T-helper 9 cell (primary cell): ENCODE data around the gene NIT1.
A peak's percentile ranks its signal among the peaks of the same experiment; 100 is the strongest.

Experiments
- DNase-seq: peaks from one replicate; pipeline ENCODE4 v3.0.0-alpha.2; 2020

Gene NIT1

DNA sequence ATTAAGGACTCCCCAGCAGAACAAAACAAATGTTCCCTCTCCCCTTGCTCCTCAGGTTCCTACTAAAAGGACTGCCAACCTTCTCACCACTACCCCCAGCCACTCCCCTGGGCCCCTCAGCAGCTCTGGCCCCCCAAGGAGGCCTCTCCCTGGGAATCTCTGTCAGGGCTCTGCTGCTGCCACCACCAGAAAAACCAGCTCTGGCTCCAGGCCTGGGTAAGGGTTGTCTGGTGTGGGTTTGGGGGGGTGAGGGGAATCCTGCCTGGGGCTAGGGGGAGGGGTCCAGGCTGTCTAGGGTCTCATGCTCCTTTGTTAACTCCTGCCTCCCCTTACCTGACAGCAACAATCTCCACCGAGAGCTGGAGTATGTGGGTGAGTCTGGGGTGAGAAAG is 33.3 kb upstream of the NIT1 start:
- no peak for DNase-seq

GRCh38 chr1:161085165-161085564 is 32.7 kb upstream of the NIT1 start:
- DNase-seq, result no peak

GRCh38 chr1:161086457-161086856 is 31.4 kb upstream of the NIT1 start:
- no peak for DNase-seq

GRCh38 chr1:161088587-161089110 is 29.3 kb upstream of the NIT1 start:
- DNase-seq, result no peak

DNA sequence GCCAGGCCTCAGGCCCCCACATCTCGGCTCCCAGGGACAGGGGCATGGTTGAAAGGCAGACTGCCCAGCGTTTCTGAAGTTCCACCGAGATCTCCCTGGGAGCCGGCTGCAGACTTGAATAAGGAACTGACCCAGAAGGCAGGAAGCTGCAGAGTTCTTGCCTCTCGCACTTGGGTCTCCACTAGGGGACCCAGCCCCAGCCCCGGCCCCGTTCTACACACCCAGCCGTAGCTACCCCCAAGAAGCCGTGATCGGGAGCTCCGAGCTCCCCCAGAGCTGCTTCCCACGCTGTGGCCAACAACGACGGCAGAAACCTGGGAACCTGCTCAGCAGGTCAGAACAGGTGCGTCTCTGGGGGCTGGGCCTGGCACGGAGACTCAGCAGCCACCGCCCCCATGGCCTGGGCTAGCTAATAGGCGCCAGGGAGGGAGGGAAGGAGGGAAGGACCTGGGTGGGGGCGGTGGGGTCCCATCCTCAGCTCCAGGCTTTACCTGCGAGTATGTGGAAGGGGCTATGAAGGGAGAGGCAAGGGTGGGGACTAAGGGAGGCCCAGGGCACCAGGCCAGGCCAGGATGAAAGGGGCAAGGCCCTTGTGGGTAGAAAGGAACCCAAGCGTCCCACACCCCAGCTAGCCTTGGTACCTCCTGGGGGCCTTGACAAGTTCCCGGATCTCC is 28.5 kb upstream of the NIT1 start, which contains the start of gene NECTIN4:
TSS of gene NECTIN4 (minus strand) at position 308 of the 674 bp plus-strand sequence. CDS start at position 46, 262 bp downstream.
- no peak for DNase-seq

DNA sequence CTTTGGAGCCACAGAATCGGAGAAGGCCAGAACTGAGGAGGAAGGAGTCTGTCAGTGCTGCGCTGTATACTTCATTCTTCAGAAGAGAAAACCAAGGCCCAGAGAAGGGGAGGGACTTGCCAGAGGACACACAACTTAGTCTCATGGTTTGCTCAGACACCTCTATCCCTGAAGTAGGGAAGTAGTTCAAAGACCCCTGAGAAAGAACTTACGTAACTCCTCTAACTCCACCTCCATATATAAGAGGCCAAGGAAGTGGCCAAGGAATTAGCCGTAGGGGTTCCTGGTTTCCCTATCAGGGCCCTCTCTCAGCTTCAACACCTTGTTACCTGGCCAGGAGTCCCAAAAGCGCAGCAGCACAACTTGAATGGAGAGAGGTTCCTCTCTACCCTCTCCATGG is 28.0 kb upstream of the NIT1 start:
- no peak for DNase-seq

DNA sequence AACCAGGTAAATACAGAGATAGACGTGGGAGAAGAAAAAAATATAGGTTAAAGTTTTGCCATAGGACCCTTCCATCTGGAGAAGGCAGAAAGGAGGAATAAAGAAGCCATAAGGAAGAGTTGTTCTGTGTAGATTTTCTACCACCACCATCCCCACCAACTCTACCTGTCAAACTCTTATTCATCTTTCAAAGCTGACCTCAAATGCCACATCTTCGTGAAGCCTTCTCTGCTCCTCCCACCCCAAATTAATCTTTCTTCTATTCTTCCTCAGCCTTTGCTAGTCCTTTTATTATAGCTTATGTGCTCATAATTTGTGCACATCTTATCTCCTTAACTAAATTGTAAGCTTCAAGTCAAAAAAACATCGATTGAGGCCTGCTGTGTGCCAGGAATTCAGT is 27.3 kb upstream of the NIT1 start:
- no peak for DNase-seq

DNA sequence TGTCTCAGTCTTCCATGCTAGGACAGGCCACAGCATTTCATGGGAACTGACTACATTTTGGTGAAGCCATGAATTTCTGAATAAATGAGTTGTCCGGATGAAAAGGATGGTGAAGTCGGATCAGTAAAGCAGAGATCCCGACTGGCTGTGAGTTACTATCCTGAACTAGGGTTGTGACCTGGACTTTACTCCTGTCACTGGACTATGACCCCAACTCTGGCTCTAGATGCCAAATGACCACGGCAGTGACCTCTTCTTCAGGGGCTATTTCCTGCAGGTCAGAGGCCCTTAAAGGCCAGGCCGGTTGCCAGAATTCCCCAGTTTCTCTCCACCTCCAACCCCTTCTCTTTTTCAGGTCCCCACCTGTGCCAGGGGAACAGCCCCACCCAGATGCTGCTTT is 26.8 kb upstream of the NIT1 start:
- no peak for DNase-seq

GRCh38 chr1:161091796-161092507 is 26.0 kb upstream of the NIT1 start:
- DNase-seq, result no peak

DNA sequence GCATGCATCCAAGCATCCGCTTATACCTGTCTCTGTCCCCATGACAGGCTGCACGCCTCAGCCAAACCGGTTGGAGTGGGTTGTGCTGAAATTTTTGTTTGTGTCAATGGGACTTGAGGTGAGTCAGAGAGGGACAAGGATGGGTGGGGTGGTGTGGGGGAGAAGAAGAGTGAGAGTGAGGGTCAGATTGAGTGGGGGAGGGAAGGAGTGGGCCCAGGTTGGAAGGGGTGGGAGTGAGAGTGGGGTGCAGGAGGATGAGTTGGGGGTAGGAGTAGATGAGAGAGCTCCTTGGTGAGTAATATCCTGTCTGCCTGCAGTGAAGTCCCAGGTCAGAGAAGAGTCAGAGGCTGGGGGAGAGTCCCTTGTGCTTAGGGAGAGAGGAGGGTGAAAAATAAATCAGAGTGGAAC is 25.3 kb upstream of the NIT1 start:
- DNase-seq, result no peak

GRCh38 chr1:161094481-161094880 is 23.4 kb upstream of the NIT1 start:
- no peak for DNase-seq

DNA sequence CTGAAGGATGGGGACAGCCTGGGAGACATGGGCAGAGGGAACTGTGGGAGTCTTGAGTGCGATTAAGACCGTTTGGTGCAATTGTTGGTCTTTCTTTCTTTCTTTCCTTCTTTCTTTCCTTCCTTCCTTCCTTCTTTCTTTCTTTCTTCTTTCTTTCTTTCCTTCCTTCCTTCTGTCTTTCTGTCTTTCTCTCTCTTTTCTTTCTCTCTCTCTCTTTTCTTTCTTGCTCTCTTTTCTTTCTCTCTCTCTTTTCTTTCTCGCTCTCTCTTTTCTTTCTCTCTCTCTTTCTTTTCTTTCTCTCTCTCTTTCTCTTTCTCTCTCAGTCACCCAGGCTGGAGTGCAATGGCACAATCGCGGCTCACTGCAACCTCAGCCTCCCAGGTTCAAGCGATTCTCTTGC is 22.7 kb upstream of the NIT1 start:
- no peak for DNase-seq

DNA sequence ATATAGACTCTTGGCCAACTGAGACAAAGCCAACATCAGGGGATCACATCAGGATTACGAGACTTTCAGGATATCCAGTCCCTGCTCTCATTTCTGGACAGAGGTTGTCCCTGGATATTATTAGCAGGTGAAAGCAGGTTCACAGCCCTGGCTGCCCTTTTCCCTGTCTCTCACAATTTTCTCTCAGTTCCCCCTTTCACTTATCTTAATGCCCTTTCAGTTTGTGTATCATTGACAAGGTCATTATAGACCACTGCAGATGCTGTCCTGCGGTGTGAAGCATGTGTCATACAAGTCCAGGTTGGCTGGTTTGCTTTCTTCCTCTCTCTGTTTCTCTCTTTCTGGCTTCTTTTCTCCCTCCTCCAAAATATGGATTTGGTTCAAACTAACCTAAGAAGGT is 21.9 kb upstream of the NIT1 start:
- no peak for DNase-seq

- DNase-seq, result no peak
Measured at GRCh38 chr1:161096530-161096929, 21.4 kb upstream of the NIT1 start.

- DNase-seq, result peak; percentile 51
Measured at GRCh38 chr1:161098210-161099068, 19.5 kb upstream of the NIT1 start, which contains the start of gene KLHDC9. KLHDC9 (plus strand) TSS chr1:161098361; CDS start chr1:161098536, 175 bp downstream.

GRCh38 chr1:161099090-161099802 is 18.7 kb upstream of the NIT1 start:
- no peak for DNase-seq

GRCh38 chr1:161100556-161100955 is 17.3 kb upstream of the NIT1 start:
- DNase-seq, result no peak

- DNase-seq, result no peak
Measured at GRCh38 chr1:161106431-161106830, 11.5 kb upstream of the NIT1 start.

GRCh38 chr1:161111117-161111516 is 6.8 kb upstream of the NIT1 start:
- DNase-seq, result no peak

DNA sequence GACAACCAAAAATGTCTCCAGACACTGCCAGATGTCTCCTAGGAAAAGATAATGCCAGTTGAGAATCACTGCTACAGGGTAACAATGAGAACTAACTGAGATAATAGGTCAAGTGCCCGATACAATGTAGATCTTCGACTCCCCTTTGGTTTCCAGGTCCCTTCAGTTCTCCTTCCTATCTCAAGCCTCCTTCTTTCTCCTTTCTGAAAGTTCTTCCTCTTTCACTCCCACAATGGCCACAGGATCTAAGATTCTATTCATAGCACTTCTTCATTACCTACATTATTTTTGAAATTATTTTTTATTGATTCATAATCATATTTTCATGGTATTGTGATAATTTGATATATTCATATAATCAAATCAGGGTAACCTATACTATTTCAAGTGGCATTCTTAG is 6.4 kb upstream of the NIT1 start:
- DNase-seq, result no peak

DNA sequence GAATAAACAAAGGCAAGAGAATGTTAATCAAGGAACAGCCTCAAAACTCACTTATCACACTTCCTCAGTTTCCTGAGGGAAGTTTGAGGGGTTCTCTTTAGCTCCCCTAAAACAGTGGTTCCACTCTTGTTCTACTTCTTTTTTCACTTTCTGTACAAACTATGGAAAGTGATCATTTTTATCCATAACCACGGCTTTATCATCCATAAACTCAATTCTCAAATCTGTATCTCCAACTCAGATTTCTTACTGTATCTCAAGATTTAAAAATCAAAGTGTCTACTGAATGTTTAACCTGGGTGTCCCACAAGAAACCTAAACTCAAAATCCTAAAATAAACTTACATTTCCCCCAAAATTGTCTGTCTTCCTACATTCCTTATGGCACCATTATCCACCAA is 4.0 kb upstream of the NIT1 start:
- DNase-seq, result no peak

DNA sequence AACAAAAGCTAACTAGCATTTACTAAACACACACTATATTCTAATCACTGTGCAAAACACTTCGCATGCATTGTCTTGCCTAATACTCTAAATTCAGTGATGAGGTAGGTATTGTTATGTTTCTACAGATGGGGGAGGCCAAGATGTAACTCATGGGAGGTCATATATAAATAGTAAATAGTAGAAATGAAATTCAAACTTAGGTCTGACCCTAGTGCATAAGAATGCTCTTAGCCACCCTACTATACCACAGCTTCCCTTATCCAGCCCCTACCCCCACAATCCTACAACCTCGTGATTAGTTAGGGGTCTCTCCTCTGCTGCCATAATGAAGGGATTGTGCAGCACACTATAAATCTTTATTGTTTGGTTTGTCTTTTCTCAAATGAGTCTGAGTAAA is 3.3 kb upstream of the NIT1 start:
- DNase-seq, result no peak
